Measurements from ENCODE around the gene AMPD3.

Gene AMPD3

GRCh38 chr11:10528121-10528520 lies 73.1 kb downstream of the AMPD3 start:
- no peak for DNase-seq (ENCODE audit: low read depth in 1 of 2, low spot score in 1 of 2)

DNA sequence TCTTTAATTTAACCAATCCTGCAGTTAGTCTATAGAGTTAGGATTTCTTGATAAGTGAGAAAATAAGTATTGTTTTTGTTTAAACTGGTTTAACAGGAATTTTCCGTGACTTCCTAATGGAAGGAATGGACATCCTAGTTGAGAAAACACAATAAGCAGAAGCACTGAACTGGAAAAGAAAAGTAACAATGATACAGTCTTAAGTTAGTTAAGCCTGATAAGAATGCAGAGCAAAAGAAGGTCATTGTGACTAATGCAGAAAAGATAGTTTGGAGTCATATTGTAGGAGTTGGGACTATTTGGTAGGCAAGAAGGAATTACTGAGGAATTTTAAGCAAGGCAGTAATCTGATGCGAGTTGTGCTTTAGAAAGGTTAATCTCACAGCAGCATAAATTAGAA lies 74.2 kb downstream of the AMPD3 start:
- DNase-seq (ENCODE audit: low read depth in 1 of 2, low spot score in 1 of 2), result no peak

DNA sequence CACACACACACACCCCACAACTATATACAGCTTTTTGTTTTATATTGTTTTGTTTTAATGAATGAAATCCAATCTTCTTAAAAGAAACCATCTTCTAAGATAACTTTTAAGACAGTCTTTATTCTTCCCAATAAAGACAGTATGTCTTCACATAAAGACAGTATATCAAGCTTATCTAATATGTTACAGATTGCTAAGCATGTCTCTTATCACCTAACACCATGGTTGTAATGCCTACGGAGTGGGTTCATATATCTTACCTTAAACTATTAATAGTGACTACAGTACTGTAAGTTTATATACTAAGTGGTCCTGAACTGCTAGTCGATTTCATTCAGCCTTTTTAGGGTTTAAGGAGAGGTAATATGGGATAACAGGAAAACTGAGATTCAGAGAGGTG lies 77.5 kb downstream of the AMPD3 start:
- no peak for DNase-seq (ENCODE audit: low read depth in 1 of 2, low spot score in 1 of 2)

GRCh38 chr11:10533323-10533722 lies 78.3 kb downstream of the AMPD3 start:
- no peak for DNase-seq (ENCODE audit: low read depth in 1 of 2, low spot score in 1 of 2)

DNA sequence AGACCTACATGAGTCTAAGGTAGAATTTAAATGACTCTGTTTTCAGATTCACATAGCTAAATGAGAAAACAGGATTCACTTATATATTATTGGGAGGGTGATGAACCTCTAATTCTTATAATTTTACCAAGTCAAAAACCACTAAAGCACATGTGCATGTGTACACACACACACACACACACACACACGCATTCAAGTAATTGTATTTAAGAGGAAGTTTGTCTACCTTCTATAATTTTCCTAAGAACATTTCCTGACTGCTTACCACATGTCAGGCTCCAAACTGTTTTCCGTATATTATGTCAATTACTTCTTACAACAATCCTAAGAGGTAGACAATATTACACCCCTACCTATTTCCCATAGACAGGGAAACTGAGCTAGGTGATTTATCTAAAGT lies 79.3 kb downstream of the AMPD3 start:
- no peak for DNase-seq (ENCODE audit: low read depth in 1 of 2, low spot score in 1 of 2)

DNA sequence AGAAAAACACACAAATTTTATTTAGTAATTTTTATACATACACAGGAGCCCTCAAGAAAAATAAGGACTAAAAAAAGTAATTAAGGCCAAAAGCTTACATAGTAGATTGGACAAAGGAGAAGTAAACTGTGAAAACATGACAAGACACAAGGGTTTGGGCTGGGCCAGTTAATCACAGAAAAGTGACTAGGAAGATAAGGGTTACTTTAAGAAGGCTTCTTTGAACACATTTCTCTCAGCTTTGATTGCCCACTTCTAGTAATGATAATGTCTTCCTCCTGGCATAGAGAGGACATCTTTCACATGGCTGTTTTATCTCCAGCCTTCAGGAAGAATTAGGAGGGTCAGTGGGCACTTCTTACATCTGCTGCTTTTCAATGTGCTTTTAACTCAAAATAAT lies 82.5 kb downstream of the AMPD3 start:
- DNase-seq (ENCODE audit: low read depth in 1 of 2, low spot score in 1 of 2), result no peak

DNA sequence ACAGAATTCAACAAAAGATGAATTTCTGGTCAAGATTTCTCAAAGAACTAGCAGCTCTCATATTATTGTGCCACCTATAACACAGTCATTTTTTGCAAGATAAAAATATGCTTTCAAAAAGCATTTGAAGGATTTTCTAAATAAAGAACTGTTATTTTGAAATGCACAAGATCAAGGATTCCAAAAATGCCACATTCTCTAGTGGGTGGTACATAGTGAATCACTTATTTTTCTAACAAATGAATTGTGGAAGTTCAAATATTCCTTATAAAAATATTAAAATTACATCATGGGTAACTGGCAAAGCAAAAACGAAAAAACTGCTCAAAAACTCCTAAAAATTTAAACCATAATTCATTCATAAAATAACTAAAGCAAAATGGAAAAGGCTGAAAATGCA lies 83.9 kb downstream of the AMPD3 start:
- DNase-seq (ENCODE audit: low read depth in 1 of 2, low spot score in 1 of 2), result no peak

DNA sequence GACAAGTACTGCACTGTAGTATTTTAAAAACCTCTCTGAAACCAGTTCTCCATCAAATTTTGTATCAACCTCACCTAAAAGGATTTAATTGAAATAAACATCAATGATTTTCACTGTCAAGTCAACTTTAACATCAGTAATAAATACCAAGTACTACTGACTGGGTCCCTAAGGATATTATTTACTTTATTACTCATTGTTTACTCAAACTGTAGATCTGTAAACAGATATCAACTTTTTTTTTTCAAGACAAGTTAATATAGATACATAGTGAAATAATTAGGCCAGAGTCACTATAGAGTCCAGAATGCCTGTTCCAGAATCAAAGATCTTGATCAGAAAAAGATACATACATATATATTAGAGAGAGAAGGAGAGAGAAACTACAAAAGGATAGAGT lies 84.3 kb downstream of the AMPD3 start:
- no peak for DNase-seq (ENCODE audit: low read depth in 1 of 2, low spot score in 1 of 2)

GRCh38 chr11:10540546-10540914 lies 85.5 kb downstream of the AMPD3 start:
- no peak for DNase-seq (ENCODE audit: low read depth in 1 of 2, low spot score in 1 of 2)

DNA sequence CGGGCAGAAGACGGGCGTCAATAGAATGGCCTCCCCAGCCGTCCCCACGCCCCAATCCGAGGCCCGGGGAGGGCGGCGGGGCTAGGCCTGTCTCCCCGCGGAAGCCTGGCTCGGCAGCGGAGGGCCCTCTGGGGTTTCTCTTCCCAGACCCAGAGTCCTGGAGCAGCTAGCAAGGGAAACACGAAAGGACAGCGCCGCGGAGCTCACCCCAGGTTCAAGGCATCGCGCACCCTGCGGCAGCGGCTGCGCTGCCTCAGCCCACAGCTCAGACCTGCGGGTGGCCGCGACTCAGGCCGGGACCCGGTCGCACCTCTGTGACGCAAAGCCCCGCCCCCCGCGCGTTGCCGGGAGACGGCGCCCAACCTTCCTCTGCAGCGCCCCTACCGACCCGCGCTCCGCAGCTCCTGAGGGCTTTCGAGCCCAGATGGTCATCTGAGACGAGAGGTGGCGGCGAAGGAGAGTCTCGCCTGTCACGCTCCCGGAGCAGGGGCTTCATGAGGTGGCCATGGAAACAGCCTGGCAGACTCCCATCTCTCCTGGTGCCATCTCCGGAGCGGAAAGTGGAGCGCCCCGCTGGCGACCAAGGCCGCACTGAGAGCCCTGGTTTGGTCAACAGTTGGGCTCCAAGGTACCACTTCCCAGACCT lies 86.0 kb downstream of the AMPD3 start, which contains the start of gene RNF141:
TSS of gene RNF141 (minus strand) at position 273 of the 646 bp plus-strand sequence. CDS start 7,029 bp downstream, outside the sequence.
- peak; percentile 92 to 97 for DNase-seq (ENCODE audit: low read depth in 1 of 2, low spot score in 1 of 2)

GRCh38 chr11:10541561-10541930 lies 86.5 kb downstream of the AMPD3 start:
- DNase-seq (ENCODE audit: low read depth in 1 of 2, low spot score in 1 of 2), result no peak

DNA sequence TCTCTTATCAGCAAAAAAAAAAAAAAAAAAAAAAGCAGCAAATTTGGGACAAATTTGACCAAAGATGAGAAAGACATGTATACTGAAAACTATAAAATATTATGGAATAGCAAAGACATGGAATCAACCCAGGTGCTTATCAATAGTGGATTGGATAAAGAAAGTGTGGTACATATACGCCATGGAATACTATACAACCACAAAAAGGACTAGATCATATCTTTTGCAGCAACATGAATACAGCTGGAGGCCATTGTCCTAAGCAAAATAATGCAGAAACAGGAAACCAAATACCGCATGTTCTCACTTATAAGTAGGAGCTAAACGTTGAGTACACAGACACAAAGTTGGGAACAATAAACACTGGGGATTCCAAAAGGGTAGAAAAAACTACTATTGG lies 87.7 kb downstream of the AMPD3 start:
- no peak for DNase-seq (ENCODE audit: low read depth in 1 of 2, low spot score in 1 of 2)

- DNase-seq (ENCODE audit: low read depth in 1 of 2, low spot score in 1 of 2), result no peak
Measured at GRCh38 chr11:10543782-10544181, 88.7 kb downstream of the AMPD3 start.

GRCh38 chr11:10544491-10545465 lies 89.7 kb downstream of the AMPD3 start:
- DNase-seq (ENCODE audit: low read depth in 1 of 2, low spot score in 1 of 2), result no peak

GRCh38 chr11:10550503-10551289 lies 95.6 kb downstream of the AMPD3 start:
- no peak for DNase-seq (ENCODE audit: low read depth in 1 of 2, low spot score in 1 of 2)

- no peak for DNase-seq (ENCODE audit: low read depth in 1 of 2, low spot score in 1 of 2)
Measured at GRCh38 chr11:10551290-10551592, 96.2 kb downstream of the AMPD3 start.

DNA sequence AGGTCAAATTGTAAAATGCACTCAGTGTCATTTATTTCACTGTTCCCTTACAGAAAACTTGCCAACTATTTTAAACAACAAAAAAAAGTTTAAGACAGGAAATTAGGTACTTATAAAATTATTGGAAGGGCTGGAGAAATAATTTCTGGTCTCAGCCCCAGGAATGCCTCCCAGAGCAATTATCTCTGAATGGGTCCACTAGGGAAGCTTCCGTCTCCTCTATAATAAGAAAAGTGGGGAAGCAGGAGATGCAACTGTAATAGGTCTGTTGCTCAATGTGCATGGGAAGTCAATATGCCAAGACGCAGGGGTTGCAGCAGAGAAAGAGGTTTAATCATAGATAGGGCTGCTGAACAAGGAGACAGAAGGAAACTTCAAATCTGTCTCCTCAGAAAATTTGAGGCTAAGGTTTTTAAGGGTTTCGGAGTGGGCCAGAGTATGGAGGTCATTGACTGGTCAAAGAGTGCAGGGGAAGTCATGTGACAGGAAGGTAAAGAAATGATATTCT lies 96.8 kb downstream of the AMPD3 start:
- no peak for DNase-seq (ENCODE audit: low read depth in 1 of 2, low spot score in 1 of 2)

DNA sequence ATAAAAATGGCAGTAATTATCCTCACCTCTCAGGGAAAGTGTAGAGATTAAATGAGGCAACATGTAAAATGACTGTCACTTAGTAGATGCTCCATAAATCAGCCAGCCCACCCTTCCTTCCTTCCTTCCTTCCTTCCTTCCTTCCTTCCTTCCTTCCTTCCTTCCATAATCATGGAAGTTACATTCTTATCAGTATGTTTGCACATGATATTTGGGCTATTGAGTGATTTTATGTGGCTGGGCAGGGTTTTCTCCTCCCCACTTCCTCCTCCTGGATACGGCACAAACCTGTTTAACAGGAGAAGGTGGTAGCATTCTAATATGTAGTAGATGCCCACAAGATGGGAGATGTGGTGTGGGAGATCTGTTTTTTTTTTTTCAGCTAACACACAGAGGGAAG lies 101.5 kb downstream of the AMPD3 start:
- DNase-seq (ENCODE audit: low read depth in 1 of 2, low spot score in 1 of 2), result no peak

All from stimulated activated CD4-positive, alpha-beta T cell treated with anti-CD3 and anti-CD28 coated beads, Interleukin-15, amount 100 ng/mL, for 1 hour (primary cell).